GM21390 (cell line): ENCODE data around the gene GXYLT2.
"Not testable (repeated sequence)": the region's sequence is repeated elsewhere in the genome, so short reads cannot be mapped to it uniquely, and the experiment has no call there.

Source experiments
- ATAC-seq: cut with Tn5 transposase; IDR thresholded peaks from one replicate; pipeline ENCODE4 v1.9.1; 2021; ENCODE audit not compliant: unreplicated experiment

Gene GXYLT2

DNA sequence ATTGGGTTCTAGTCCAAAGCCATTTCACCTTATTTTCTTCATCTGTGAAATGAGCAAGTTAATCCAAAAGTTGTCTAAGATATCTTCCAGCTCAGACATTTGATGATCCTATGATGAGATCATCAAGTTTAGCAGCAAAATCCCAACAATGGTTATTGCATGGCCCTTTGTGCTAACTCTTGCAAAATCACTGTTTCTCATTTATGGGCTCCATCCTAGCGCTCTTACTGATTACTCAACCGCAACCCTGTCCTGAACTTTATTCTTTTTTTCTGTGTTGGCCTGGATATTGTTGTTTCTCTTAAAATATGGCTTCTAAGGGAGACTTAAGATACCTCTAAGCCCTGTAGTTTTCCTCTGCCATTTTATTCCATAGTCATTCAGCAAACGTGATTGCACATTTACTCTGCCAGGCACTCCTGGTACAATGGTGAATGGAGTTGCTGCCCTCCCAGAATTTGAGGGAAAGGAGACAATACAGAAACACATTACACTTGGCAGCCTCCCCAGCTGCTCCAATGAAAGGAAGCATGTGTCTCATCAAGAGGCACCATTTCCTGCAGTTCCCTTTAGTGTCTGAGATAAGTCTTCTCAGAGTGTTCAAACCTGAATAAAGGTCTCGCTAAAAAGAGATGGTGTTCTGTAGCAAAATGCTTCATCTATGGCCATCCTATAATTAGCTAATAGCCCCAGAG, 4.4 kb downstream of the GXYLT2 start:
- ATAC-seq = no peak

DNA sequence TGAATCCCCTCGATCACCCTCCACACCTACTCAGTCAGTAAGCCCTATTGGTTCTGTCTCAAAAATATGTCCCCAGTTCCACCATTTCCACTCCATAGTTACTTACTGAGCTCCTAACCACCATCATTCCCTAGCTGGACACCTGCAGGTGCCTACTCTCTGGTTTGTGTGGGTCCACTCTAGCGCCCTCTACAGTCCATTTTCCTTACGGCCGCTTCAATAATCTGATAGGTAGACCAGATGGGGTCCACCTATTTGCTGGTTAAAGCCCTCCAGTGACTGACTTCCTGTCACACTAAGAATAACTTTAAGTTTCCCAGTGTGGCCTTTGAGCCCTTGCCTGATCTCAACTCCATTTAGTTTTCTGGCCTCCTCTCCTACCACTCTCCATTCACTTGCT, 5.0 kb downstream of the GXYLT2 start:
- no peak for ATAC-seq

DNA sequence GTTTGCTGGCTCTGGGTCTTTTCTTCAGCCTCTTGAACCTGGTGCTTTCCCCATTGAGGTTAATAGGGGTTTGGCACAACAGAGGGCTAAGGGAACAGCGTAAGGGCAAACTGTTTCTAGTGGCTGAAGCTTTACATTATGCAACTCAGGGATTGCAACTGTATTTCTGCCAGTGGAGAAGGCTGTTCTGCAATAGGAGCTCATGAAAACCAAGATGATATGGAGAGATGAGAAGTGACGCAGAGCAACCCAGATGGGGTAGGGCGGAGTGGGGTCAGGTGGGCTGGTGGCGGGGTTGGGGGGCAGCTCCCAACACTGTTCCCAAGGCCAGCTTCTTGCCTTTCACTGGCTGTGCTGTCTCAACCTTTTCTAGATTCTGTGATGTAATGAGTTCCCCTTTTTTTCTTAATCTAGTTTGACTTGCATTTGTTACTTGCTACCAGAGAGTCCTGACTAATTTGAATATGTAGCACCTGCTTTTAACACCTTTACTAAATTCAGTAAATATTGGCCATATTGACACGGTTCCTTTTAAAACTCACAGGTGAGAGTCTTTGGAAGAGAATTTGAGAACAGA, 7.2 kb downstream of the GXYLT2 start:
- no peak for ATAC-seq

DNA sequence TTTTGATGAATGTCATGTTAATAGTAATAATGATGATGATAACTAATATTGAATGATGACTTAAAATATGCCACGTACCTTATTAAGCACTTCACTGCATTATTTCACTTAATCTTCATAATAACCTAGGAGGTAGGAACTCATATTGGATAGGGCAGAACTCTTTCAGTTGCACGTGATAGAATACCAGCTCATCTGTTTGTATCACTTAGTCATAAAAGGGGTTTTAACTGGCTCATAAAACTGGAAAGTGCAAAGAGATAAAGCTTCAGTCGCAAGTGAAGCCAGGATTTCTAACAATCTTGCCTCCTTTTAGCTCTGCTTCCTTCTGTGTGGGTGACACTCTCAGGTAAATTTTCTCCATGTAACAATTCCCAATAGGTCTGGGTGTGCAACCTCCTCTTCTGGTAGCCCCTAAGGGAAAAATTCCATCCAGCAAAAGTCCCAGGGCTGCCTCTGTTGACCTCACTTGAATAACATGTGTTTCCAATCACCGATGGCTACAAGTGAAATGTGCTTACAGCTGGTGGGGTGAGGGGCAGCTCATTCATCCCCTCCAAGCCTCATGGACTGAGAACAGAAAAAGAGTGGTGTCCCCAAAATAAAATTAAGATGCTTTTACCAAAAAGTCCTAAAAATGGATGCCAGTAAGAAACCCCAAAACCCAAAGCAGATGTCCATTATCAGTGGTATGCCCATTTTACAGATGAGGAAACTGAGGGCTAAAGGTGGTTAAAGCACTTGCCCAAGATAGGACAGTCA, 9.3 kb downstream of the GXYLT2 start:
- ATAC-seq = no peak

- no peak for ATAC-seq
Measured at GRCh38 chr3:72897758-72898007, 9.8 kb downstream of the GXYLT2 start.

DNA sequence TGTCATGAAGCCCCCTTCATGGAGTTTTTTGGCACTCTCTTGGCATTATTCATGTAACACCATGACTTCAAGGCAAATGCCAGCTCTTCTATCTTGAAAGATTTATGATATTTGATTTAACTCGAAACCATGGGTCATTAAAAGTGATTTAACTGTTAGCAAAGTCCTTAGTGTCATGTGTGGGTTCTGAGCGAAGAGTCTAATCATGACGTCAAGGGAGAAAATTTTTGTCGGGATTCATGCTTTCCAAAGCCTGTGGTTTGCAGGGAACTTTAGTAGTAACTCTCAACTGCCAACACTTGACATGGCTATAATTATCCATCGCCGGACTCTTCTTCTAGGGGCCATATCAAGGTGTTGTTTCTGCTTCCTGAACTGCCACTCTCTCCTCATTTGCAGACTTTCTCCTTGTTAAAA, 11.5 kb downstream of the GXYLT2 start:
- ATAC-seq = no peak

DNA sequence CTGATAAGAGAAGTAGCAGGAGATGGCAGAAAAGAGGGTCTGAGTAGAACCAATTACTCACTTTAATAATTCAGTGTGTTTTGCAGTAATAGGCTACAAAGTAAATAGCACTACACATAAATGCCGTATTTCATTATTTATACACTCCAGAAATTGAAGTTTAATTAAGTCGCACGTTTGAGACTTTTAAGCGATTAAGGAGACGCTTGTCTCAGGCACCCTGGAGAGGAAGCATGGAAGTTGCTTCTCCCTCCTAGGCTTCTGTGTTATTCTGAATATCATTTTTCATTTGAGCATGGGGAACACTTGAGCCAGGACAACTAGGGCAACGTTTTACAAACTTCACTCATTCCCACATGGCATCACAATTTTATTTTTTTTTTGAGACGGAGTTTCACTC, 12.2 kb downstream of the GXYLT2 start:
- ATAC-seq = no peak

DNA sequence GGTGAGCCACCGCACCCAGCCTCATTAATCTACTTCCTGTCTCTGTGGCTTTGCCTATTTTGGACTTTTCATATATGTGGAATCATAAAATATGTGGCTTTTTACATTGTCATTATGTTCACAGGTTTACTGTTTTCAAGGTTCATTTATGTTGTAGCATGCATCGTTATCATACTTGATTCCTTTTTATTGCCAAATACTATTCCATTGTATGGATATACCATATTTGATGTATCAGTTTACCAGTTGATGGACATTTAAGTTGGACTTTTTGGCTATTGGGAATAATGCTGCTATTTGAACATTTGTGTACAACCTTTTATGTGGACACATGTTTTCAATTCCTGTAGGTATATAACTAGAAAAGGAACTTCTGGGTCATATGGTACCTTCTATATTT, 14.0 kb downstream of the GXYLT2 start:
- no peak for ATAC-seq

- no peak for ATAC-seq
Measured at GRCh38 chr3:72903004-72903403, 15.2 kb downstream of the GXYLT2 start.

- ATAC-seq = no peak
Measured at GRCh38 chr3:72904163-72904562, 16.3 kb downstream of the GXYLT2 start.

- no peak for ATAC-seq
Measured at GRCh38 chr3:72906154-72906553, 18.3 kb downstream of the GXYLT2 start.

DNA sequence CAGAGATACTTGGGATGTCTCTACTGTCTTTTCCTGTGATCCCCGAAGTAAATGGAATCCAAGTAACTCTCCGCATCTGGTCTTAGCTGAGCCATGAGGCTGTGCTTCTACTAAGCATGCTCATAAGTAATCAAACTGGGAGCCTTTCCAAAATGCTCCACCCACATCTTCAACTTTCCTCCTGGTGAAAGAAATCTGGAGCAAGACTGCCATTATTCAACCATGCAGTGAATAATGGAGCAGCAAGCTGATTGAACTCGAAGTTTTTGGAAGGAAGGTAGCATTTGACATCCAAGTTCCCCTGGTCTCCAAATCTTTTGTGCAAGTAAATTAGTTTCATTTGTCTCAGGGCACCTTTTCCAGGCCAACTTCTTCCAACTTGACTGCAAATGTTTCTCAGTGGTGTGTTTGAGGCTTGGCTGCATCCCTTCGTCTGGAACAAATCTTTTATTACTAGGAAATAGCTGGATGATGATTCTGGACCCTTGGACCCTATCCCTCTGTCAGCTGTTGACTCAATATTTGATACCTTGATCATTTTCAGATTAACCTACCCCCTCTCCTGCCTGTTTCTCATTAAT, 19.4 kb downstream of the GXYLT2 start:
- no peak for ATAC-seq

GRCh38 chr3:72907731-72908620, 20.1 kb downstream of the GXYLT2 start:
- no peak for ATAC-seq

DNA sequence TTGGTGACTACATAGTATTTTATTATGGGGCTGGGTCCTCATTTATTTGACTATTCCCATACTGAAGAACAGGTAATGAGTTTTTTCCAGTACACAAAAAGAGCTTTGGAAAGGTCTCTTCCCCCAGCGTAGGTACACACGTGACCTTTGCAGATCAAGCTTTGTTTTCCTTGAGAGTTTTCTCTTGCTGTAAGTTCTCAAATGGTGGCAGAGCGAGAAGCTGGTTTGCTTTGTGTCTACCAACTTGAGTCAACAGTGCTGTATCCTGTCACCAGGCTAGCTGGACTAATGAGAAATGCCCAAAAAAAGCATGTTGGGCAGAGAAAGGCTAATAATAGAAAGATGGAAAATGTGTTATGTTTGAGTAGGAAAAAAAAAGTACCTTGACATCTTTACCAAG, 21.7 kb downstream of the GXYLT2 start:
- no peak for ATAC-seq

DNA sequence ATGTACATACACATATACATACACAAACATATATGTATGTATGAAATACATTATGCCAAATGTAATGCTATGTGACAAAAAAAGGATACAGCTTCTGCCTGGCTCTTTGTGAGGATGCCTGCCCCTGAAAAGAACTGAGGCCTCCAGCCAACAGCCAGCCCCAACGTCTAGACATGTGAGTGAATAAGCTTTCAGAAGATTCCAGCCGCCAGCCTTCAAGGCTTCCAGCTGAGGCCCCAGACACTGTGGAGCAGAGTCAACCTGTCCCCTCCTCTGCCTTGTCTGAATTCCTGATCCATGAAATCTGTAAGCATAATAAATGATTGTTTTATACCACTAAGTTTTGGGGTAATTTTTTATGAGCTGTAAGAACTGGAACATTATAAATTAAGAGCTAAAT, 24.7 kb downstream of the GXYLT2 start:
- ATAC-seq = no peak

GRCh38 chr3:72914383-72914782, 26.5 kb downstream of the GXYLT2 start:
- no peak for ATAC-seq

DNA sequence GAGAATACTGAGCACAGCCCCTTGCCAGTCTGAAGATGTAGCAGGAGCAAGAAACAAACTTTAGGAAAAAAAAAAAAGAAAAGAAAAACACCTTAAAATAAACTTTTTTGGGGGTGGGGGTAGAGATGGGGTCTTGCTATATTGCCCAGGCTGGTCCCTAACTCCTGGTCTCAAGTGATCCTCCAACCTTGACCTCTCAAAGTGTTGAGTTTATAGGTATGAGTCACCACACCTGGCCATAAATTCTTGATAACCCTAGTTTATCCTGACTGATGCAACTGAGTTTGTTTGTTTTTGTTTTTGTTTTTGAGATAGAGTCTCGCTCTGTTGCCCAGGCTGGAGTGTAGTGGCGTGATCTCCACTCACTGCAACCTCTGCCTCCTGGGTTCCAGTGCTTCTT, 28.4 kb downstream of the GXYLT2 start:
- ATAC-seq = no peak

DNA sequence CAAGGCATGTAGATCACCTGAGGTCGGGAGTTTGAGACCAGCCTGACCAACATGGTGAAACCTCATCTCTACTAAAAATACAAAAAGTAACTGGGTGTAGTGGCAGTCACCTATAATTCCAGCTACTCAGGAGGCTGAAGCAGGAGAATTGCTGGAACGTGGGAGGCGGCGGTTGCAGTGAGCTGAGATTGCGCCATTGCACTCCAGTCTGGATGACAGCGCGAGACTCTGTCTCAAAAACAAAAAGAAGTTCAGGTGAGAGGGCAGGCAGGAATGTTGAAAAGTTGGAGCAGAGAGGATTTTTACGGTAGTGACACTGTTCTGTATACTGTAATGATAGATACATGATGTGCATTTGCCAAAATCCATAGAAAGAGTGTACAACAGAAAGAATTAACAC, 31.7 kb downstream of the GXYLT2 start:
- no peak for ATAC-seq

GRCh38 chr3:72924055-72924454, 36.2 kb downstream of the GXYLT2 start:
- no peak for ATAC-seq

DNA sequence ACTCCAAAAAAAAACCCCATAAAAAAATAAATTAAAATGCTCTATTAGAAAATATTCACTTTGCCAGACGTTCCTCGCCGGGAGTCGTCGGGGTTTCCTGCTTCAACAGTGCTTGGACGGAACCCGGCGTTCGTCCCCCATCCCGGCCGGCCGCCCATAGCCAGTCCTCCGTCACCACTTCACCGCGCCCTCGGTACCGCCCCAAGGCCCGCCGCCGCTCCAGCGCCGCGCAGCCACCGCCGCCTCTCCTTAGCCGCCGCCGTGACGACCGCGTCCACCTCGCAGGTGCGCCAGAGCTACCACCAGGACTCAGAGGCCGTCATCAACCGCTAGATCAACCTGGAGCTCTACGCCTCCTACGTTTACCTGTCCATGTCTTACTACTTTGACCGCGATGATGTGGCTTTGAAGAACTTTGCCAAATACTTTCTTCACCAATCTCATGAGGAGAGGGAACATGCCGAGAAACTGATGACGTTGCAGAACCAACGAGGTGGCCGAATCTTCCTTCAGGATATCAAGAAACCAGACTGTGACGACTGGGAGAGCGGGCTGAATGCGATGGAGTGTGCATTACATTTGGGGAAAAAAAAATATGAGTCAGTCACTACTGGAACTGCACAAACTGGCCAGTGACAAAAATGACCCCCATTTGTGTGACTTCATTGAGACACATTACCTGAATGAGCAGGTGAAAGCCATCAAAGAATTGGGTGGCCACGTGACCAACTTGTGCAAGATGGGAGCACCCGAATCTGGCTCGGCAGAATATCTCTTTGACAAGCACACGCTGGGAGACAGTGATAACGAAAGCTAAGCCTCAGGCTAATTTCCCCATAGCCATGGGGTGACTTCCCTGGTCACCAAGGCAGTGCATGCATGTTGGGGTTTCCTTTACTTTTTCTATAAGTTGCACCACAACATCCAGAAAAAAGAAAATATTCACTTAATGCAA, 41.2 kb downstream of the GXYLT2 start:
- ATAC-seq = not testable (repeated sequence)
